HG03108 (cell line): Measurements from ENCODE around the gene INPP4B.

Source experiments
- ATAC-seq: cut with Tn5 transposase; IDR thresholded peaks from one replicate; pipeline ENCODE4 v1.9.1; 2021; ENCODE audit warnings: moderate library complexity; ENCODE audit not compliant: unreplicated experiment

INPP4B gene

DNA sequence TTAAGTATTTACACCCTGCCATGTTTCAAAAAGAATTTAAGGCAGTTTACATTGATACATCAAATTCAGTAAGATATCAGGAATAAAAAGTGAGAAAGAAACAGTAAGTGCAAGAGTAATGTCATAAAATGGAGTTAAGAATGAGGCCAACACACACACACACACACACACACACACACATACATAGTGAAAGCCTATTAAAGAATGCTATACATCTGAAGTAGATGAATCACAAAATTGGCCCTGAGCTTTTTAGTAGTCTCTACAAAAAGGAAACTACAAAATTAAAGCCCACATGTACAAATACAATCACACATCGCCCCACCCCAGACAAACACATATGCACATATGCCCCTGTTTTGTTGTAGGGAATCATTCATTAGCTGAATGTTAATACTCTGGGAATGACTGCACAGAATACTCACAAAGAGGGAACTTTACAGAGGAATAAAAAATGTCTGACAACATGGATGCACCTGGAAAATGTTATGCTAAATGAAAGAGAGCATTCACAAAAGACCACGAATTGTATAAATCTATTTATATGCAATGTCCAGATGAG, 780.9 kb downstream of the INPP4B start:
- ATAC-seq = no peak

DNA sequence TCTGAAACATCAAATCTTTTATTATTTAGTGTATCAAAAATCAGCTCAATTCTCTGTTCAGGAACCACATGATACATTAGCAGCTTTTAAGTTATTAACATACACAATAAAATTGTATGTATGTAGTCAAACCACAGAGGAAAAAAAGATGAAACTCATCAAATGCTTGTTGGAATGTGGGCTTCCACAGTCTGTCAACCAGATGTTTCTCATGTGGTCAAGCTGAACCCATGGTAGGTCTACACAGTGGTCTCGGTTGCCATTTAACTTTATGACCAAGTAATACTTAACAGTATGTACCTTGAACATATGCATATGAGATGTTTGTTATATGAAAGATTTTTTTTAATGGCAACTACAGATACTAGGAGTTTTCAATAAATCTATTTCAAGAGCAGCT, 781.9 kb downstream of the INPP4B start:
- no peak for ATAC-seq

DNA sequence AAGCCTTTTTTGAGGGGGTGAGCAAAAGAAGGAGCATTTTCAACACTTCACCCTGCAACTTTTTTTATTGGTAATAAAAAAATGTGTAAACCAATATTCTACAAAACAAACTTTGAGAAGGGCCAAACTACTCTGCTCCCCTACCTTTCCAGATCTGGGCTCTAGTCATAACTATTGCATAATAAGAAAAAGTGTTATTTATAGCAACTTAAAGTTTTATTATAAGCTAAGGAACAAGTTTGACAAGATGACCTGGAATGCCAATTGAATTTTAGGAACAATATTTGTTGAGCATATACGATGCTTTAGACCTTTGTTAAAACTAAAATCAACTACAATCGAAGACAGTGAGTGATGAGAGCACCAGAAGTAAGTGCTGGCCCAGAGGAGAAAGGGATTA, 800.1 kb downstream of the INPP4B start:
- ATAC-seq = no peak

DNA sequence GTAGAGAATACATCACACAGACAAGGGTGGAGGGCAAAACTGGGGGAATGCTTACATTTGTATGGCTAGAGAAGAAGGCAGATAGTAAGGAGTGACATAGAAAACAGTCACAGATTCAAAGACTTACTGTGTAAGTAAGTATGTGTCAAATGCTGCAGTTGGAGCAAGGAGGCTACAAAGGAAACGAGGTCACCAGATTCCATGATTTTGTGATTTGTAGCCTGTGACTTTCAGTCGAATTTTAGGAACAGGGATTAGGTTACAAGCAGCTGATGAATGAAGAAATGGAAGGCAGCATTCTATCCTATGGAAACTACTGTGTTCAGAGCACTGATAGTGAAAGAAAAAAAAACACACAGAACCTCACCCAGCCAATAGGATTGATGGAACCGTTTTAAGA, 801.8 kb downstream of the INPP4B start:
- ATAC-seq = no peak

DNA sequence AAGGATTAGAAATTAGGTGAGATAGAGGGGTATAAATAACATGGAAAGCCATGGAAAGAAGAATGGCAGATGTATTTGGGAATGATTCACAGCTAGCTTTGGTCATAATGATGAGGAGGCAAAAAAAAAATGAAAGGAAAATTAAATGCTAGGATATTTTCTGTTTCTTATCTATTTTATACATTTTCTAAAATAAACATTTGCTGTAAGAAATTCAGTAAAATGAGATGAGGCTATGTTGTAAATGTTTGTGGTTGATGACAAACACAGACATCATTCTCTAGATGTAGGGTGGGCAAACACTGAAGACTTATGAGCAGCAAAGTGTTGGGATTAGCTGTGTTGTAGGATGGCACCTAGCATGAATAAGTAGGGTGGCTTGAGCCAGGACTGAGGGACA, 802.6 kb downstream of the INPP4B start:
- no peak for ATAC-seq

DNA sequence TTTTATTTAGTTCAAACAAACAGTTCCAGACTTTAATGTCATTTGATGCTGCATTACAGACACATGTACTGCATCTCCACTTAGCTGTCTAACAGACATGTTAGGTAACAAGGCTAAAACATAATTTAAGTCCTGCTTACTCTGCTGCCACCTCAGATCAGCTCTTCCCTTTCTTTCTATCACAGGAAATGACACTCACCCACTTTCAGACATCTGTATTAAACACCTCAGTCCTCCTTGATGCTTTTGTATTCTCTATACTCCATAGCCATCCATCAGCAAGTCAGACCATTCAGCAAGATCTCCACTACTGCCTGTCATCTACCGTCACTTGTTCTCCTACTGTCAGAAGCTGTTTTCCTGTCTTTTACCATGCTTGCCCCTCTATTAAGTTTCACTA, 804.3 kb downstream of the INPP4B start:
- no peak for ATAC-seq

DNA sequence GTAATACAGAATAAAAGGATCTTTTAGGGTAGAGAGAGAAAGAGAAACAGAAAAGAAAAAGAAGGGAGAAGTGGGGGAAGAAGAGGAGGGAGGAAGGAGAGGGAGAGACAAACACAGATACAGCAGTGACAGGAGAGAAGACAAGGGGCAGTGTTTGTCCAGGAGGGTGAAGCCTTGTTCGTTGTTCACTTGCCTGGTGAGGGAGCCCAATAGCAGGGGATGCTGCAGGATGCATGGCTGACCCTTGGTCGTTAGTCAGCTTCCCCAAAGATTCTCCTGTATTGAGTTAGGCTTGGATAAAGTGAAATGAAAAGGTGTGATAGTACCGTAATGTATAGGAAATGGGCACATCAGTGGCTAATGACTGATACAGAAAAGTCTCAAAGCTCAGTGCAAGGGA, 806.1 kb downstream of the INPP4B start:
- no peak for ATAC-seq

DNA sequence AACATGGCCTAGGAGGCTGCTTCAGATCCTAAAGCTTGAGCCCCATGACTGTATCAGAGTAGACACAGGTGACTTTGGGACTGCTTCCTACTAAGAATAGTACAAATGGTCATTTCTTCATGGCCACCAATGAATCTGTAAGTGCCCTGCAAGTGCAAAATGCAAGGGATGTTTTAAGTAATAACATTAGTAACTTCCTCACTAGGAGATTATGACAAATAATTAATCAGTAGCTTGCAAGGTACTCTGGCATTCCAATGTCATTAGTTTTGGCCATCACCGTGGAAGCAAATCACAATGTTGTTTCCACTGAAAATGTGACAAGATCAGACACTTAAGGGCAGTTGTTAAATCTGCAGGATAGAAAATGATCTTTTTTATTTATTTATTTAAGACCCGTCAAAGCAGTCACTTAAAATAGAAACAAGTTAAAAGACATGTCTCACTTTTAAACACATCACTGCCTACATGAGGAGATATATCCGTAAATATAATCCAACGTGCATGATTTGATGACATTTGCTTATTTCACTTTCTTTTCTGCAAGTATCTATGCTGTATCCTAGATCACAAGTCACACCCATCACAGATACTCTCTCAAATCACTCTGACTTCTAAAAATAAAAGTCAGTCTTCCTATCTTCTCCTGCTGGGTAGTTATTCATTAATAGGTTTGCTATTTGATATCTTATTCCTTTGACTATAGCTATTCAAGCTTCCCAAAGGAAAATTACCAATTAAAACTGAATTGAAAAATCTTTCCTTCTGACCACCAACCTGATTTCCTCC, 809.1 kb downstream of the INPP4B start:
- no peak for ATAC-seq

DNA sequence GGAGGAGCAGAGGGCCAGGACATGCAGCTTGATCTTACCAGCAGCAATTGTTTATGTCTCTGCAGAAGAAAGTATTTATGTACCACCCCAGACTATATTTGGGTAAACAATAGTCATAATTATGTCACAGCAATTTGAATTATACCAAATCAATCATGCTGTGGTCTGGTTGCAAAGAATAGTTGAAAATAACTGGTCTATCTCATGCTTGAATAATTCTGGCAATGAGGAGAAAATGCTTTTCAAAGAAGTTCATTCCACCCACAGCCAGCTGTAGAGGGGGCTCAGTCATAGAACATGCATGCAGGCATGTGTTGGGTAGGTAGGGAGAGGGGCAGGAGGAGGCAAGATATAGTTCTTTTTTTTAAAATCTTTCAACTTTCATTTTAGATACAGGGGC, 810.5 kb downstream of the INPP4B start:
- ATAC-seq = no peak

DNA sequence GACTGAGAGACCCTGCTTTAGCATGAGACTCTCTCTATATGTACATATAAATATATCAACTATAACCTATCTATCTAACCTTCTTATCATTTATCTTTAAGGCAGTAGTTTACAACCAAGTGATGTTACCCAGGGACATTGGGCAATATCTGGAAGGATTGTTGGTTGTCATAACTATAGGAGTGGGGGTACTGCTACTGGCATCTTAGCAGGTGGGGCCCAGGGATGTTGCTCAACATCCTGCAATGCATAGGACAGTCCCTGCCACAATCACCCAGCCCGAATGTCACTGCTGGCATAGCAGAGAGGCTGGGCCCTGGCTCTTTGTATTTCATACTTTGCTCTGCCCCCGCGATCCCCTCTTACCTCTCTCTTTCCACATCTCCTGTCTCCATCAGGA, 812.0 kb downstream of the INPP4B start:
- no peak for ATAC-seq

DNA sequence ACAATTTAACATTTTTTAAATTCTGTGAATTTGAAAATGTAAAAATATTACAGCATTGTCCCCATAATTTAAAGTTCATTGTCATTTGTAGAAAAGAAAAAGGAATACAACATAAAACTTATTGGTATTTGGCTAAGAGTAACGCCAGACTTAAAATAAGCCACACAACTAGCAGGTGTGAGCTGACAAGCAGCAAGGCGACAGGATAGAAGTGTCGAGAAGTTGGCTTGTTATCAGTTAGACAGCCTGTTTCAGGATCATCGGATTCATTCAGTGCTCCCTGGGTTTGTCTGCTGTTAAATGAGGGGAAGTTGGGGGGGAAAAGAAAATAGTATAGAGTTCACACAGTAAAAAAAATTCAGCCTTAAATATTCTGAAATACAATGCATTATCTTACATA, 816.1 kb downstream of the INPP4B start:
- no peak for ATAC-seq

DNA sequence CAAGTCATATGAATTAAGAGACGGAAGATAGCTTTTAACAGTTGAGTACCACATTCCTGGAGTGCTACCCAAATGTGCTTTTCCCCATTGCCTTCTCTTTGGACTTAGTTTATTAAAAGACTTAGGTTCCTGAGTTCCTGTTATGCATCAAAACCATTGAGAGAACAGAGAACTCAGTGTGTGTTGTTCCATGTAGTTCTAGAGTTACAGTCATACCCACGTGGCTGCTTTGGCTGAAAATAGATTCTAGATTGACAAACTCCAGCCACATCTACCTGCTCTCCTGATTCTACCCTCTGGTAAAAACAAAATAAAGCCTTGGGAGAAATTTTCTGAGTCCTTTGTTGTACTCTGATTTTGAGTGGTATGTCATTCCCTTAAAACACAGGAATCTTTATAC, 824.3 kb downstream of the INPP4B start:
- no peak for ATAC-seq

DNA sequence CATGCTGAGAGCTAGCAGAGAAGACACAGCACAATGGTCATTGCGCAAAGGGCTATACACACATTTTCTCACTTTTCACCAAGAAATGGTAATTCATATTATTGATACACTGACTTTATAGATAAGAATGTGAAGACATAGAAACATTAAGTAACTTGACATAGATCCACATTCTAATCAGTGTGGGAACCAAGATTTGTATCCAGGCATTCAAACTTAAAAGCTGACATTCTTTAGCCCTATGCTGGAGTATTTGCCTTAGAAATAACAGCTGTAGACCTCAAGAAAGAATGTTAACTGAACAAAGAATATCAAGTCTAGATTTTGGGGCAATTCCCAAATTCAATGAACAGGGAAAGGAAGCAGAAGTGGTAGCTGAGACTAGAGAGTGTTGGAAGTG, 824.9 kb downstream of the INPP4B start:
- ATAC-seq = no peak

DNA sequence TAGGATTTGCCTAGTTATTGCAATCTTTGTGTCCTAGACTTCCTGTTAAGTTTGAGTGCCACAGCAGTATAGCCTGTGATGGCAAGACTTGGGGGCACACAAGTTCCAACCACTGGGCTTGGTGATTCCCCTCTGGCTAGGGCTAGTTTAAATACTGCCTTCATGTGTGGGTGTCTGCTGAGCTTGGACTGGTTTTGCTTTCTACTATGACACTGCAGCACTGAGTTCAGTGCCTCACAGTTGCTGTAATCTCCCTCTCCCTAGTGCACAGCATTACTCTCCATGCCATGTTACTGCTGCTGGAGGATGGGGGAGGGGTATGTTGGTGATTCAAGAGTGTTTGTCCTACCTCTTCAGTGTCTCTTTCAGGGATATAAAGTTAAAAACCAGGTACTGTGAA, 830.1 kb downstream of the INPP4B start:
- ATAC-seq = no peak

DNA sequence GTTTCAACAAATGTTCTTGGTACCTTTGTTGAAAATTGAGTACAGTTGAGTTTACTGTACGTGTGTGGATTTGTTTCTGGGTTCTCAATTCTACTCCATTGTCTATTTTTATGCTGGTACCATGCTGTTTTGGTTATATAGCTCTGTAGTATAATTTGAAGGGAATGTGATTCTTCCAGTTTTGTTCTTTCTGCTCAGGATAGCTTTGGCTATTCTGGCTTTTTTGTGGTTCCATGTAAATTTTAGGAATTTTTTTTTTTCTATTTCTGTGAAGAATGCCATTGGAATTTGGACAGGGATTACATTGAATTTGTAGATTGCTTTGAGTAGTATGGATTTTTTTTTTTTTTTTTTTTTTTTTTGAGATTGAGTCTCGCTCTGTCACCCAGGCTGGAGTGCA, 836.4 kb downstream of the INPP4B start:
- no peak for ATAC-seq

DNA sequence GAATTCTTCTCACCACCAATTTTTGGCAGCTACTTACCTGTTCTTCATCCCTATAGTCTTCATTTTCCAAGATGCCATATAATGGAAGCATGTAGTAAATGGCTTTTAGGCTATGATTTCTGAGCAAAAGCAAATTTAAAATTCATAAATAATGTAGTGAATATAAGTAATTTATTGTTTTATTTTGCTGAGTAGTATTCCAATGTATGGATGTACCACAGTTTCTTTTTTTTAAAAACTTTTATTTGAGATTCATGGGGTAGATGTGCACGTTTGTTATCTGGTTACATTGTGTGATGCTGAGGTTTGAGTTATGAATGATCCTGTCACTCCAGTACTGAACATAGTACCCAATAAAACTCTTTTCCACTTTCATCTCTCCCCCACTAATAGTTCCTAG, 840.6 kb downstream of the INPP4B start:
- ATAC-seq = no peak

DNA sequence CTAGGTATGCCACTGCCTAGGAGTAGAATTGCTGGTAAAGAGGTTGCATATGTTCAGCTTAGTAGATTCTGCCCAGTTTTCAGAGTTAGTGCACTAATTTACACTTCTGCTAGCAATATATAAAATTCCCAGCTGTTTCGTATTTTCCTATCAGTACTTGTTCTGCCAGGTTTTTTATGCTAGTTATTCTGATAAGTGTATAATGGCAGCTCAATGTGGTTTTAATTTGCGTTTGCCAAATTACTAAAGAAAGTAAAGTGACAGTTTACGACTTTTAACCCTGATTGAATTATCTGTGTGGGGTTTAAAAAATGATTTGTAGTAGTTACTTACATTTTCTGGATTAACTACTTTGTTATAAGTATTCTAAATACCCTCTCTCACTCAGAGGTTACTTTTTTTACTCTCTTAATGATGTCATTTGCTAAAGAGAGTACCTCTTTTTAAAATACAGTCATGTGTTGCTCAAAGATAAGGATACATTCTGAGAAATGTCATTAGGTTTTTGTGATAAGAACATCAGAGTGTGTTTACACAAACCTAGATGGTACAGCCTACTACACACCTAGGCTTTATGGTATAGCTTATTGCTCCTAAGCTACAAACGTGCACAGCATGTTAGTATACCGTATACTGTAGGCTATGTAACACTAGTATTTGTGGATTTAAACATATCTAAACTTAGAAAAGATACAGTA, 846.5 kb downstream of the INPP4B start:
- ATAC-seq = no peak

DNA sequence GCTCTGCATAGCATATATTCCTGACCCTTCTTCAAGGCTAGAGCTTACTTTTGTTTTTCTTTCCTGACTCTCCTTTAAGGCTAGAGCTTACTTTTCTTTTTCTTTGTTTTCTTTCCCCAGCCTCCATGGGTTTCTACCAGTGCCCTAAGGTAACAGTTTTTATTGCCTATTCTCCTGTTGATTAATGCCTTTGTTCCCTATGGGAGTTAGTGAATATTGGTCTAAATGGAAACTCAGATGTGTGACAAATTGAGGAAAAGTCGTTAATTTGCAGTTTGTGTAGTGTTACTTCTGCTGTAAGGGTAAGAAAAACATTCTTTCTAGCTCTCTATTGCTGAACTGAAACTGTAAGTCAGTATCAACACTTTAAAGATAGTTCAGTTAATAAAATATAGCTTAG, 851.0 kb downstream of the INPP4B start:
- no peak for ATAC-seq

DNA sequence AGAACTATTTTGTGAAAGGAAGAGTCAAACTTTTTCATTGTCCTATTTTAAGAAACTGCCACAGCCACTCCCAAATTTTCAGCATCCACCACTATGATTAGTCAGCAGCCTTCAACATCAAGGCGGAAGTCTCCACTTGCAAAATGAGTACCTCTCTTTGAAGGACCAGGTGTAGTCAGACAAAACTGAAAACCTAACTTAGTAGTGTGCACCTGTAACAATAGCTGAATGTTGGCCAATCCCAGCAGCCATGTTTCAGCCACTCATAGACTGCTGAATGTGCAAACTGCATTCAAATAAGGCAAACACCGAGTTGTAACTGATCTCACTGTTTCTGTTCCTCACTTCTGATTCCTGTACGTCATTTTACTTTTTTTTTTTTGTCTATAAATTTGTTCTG, 868.7 kb downstream of the INPP4B start:
- ATAC-seq = no peak
